B cell (primary cell): Measurements from ENCODE around the gene APOO. TPM values are rescaled to one million over a fixed set of nuclear protein-coding genes. Genes with fewer than 3 reads are reported as not detected.

ENCODE experiments used
- ATAC-seq: fragments of 200-7000 bp; cut with Tn5 transposase; one replicate; pipeline ENCODE4 v1.10.0; 2021; ENCODE audit warnings: low read depth, mild to moderate bottlenecking, moderate number of reproducible peaks, moderate library complexity
- CTCF ChIA-PET: fragments of 350-600 bp; sonication (Branson Sonifier 250); formaldehyde crosslinking; loops from one replicate; lab custom pipeline; 2021; ENCODE audit warnings: antibody characterized with exemption, inconsistent platforms; lab: Charles Lee
- POLR2A ChIA-PET: fragments of 350-600 bp; sonication (Branson Sonifier 250); formaldehyde crosslinking; loops from one replicate; lab custom pipeline; 2021; ENCODE audit warnings: antibody characterized with exemption; lab: Charles Lee
- DNase-seq: peaks from one replicate; pipeline ENCODE4 v3.0.0; 2013
- H2AFZ ChIP-seq: 2 replicates; pipeline ENCODE4 v1.6.1; 2012; ENCODE audit warnings: mild to moderate bottlenecking, low read depth, low read length; ENCODE audit not compliant: insufficient read depth, poor library complexity, severe bottlenecking
- H3K27ac ChIP-seq, 2 donors: 1 replicate in 1 of 2; 2 replicates in 1 of 2; pipeline ENCODE4 v1.5.1; 2012 to 2013; ENCODE audit warnings: low read length in 2 of 2, mild to moderate bottlenecking in 2 of 2, moderate library complexity in 1 of 2
- H3K27me3 ChIP-seq, 4 experiments: fragments of 200-600 bp in 1 of 4; sonication (generic) in 1 of 4; replicated peaks in 1 of 4; 1 replicate in 2 of 4; 2 replicates in 2 of 4; pipeline versions ENCODE4 v1.6.1 to v1.7.0; 2013 to 2016; ENCODE audit warnings: low read length in 3 of 4, mild to moderate bottlenecking in 2 of 4, mixed read lengths in 1 of 4, moderate library complexity in 1 of 4; ENCODE audit not compliant: insufficient read depth in 4 of 4, control insufficient read depth in 3 of 4; ENCODE audit errors: control extremely low read depth in 1 of 4
- H3K36me3 ChIP-seq, 2 experiments: replicated peaks in 1 of 2; 1 replicate in 1 of 2; 2 replicates in 1 of 2; pipeline versions ENCODE4 v1.6.1 to v1.7.1; 2013; ENCODE audit warnings: low read length in 1 of 2; ENCODE audit not compliant: insufficient read depth in 2 of 2, control insufficient read depth in 1 of 2; ENCODE audit errors: control extremely low read depth in 1 of 2, extremely low read depth in 1 of 2
- H3K4me1 ChIP-seq, 2 donors: fragments of 200-600 bp in 1 of 2; sonication (generic) in 1 of 2; 1 replicate in 1 of 2; 2 replicates in 1 of 2; pipeline versions ENCODE4 v1.5.1 to v1.6.1; 2013 to 2017; ENCODE audit warnings: low read length in 2 of 2; ENCODE audit not compliant: control insufficient read depth in 2 of 2, insufficient read depth in 2 of 2
- H3K4me2 ChIP-seq: replicated peaks from 2 replicates; pipeline ENCODE3; 2012; ENCODE audit warnings: mild to moderate bottlenecking, low read depth, low read length; ENCODE audit not compliant: poor library complexity, severe bottlenecking
- H3K4me3 ChIP-seq, 5 experiments: fragments of 200-600 bp in 1 of 5; sonication (generic) in 1 of 5; 1 replicate in 3 of 5; 2 replicates in 2 of 5; pipeline versions ENCODE4 v1.5.1 to v1.7.0; 2011 to 2016; ENCODE audit warnings: low read length in 4 of 5, mild to moderate bottlenecking in 4 of 5, low read depth in 2 of 5, control low read depth in 1 of 5, moderate library complexity in 1 of 5; ENCODE audit not compliant: insufficient read depth in 1 of 5; ENCODE audit errors: control extremely low read depth in 1 of 5, extremely low read depth in 1 of 5
- H3K79me2 ChIP-seq: fragments of 200-600 bp; sonication (generic); one replicate; pipeline ENCODE4 v1.6.0; 2016; ENCODE audit warnings: low read length; ENCODE audit not compliant: control insufficient read depth, insufficient read depth
- H3K9ac ChIP-seq: fragments of 200-600 bp; sonication (generic); 2 replicates; pipeline ENCODE4 v1.6.1; 2017; ENCODE audit warnings: mild to moderate bottlenecking, low read length, moderate library complexity
- H3K9me3 ChIP-seq, 3 donors: one replicate each; pipeline versions ENCODE4 v1.6.1 to v1.7.1; 2013; ENCODE audit warnings: low read length in 2 of 3; ENCODE audit not compliant: control insufficient read depth in 2 of 3, insufficient read depth in 1 of 3; ENCODE audit errors: control extremely low read depth in 1 of 3
- H4K20me1 ChIP-seq: 2 replicates; pipeline ENCODE4 v1.6.0; 2012; ENCODE audit warnings: mild to moderate bottlenecking, low read length; ENCODE audit not compliant: insufficient read depth, control insufficient read depth, poor library complexity, severe bottlenecking
- H3K27ac Mint-ChIP-seq: one replicate; pipeline ENCODE4 v1.8.0; 2021; ENCODE audit warnings: mixed read lengths
- H3K27me3 Mint-ChIP-seq: one replicate; pipeline ENCODE4 v1.8.0; 2021; ENCODE audit warnings: mixed read lengths
- H3K4me1 Mint-ChIP-seq: one replicate; pipeline ENCODE4 v1.8.0; 2021; ENCODE audit warnings: mixed read lengths
- H3K4me3 Mint-ChIP-seq: one replicate; pipeline ENCODE4 v1.8.0; 2021; ENCODE audit warnings: mixed read lengths
- H3K9me3 Mint-ChIP-seq: one replicate; pipeline ENCODE4 v1.8.0; 2022; ENCODE audit warnings: mixed read lengths; ENCODE audit not compliant: insufficient read depth
- CTCF ChIP-seq: fragments of 200-600 bp; IDR thresholded peaks from one replicate; pipeline ENCODE4 v1.8.0; 2022; ENCODE audit warnings: antibody characterized with exemption, mild to moderate bottlenecking
- EZH2 ChIP-seq: IDR thresholded peaks from 2 replicates; pipeline ENCODE4 v1.6.1; 2012; ENCODE audit warnings: borderline replicate concordance, low read depth, mild to moderate bottlenecking, moderate library complexity, low read length; ENCODE audit not compliant: insufficient read depth, poor library complexity, severe bottlenecking
- WGBS: methylation state at CpG from one replicate; pipeline ENCODE4 v1.1.5; 2013; ENCODE audit warnings: missing lambda C conversion rate; ENCODE audit not compliant: insufficient coverage; 5-methylcytosine and 5-hydroxymethylcytosine counted together
- intact Hi-C: fragments of 100-400 bp; cut with micrococcal nuclease; formaldehyde crosslinking; loops from one replicate; pipeline ENCODE4 v1.10.0; 2022
- polyA plus RNA-seq: library from polyadenylated mRNA; depleted of rRNA; stranded (reverse); fragments of >200 nt; gene quantifications from 2 replicates; pipeline ENCODE4 v1.2.3, GENCODE V29; 2012
- total RNA-seq, 2 donors: library from RNA; stranded (reverse); fragments of 120-200 nt in 1 of 2; gene quantifications; 1 replicate in 1 of 2; 2 replicates in 1 of 2; pipeline versions ENCODE4 v1.2.3 to v1.2.4, GENCODE V29; 2013 to 2022

Gene APOO
- total and polyA plus RNA-seq, 2 donors (not counting 1 experiment from before 2014, with no cell fraction given), result 4.7 to 7.2 TPM

DNA sequence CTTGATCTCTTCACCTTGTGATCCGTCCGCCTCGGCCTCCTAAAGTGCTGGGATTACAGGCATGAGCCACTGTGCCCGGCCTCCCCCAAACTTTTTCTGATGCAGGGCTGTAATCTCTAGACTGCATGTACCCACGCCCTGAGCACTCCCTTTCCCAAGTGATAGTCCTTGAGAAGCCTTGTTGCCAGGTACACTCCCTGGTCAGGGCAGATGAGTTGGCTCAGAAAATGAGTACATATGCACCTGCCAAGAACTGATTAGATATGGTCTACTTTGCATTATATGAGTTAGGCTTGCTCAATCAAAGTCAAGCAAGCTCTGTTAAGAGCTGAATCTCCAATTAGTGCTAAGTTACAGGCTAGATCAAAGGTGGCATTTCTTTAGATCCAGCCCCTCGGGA is 20.3 kb downstream of the APOO start:
- no peak overlapping the region for H2AFZ ChIP-seq
- no peaks in the 10 kb centered on the region for H3K36me3 ChIP-seq
- H3K4me3 ChIP-seq, result no peak overlapping the region
- TF ChIP-seq CTCF, result no peak
- TF ChIP-seq EZH2, result no peak
- no peaks in the 10 kb centered on the region for H3K27me3 ChIP-seq
- H3K4me1 ChIP-seq, result no peaks in the 10 kb centered on the region
- Mint-ChIP-seq H3K4me1 (no peaks in the 10 kb centered on the region), H3K4me3 (no peak overlapping the region), H3K27ac (no peak overlapping the region), H3K9me3 (no peaks in the 10 kb centered on the region), H3K27me3 (no peaks in the 10 kb centered on the region)
- intact Hi-C loops, result no loop called here
- no peaks in the 10 kb centered on the region for H3K79me2 ChIP-seq
- no peaks in the 10 kb centered on the region for H3K9me3 ChIP-seq
- no peak overlapping the region for H3K4me2 ChIP-seq
- DNase-seq (no peak), ATAC-seq (no peak)
- H3K9ac ChIP-seq, result no peak overlapping the region
- no peaks in the 10 kb centered on the region for H4K20me1 ChIP-seq
- CTCF ChIA-PET, result interaction anchor here (1.9 kb wide), 1 partner anchor 14 kb away, joined by 10 read pairs; no protein-coding TSS in a partner anchor
- POLR2A ChIA-PET, result no interaction called here
- H3K27ac ChIP-seq, result no peak overlapping the region
- WGBS, result no CpG with 5 or more reads among the region's 6 CpGs

DNA sequence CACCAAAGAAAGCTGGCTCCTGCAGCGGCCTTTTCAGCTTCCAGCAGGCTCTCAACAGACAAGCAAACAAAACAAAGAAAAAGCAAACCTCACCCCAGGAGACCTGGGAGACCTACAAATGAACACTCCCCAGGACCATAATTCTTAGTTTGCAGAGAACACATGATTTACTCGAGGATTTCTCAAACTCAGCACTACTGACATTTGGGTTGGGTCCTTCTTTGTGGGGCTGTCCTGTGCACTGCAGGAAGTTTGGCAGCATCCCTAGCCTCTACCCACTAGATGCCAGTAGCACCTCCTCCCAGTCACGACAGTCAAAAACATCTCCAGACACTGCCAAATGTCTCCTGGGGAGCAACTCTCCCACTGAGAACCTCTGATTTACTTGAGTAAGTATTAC is 21.9 kb downstream of the APOO start:
- H3K9me3 ChIP-seq, result no peaks in the 10 kb centered on the region
- no peak overlapping the region for H3K27ac ChIP-seq
- POLR2A ChIA-PET, result no interaction called here
- H3K27me3 Mint-ChIP-seq, result no peaks in the 10 kb centered on the region
- TF ChIP-seq EZH2 (no peak), CTCF (no peak)
- no peaks in the 10 kb centered on the region for H3K4me1 ChIP-seq
- intact Hi-C loops, result no loop called here
- H4K20me1 ChIP-seq, result no peaks in the 10 kb centered on the region
- DNase-seq (no peak), ATAC-seq (no peak)
- H3K79me2 ChIP-seq, result no peaks in the 10 kb centered on the region
- H3K4me3 Mint-ChIP-seq, result no peak overlapping the region
- no peaks in the 10 kb centered on the region for H3K4me1 Mint-ChIP-seq
- H3K4me2 ChIP-seq, result no peak overlapping the region
- no peaks in the 10 kb centered on the region for H3K27me3 ChIP-seq
- 100% methylated on average over 1 of the region's 3 CpGs for WGBS
- no peak overlapping the region for H3K9ac ChIP-seq
- no peaks in the 10 kb centered on the region for H3K36me3 ChIP-seq
- H3K4me3 ChIP-seq, result no peak overlapping the region
- H3K27ac Mint-ChIP-seq, result no peak overlapping the region
- H3K9me3 Mint-ChIP-seq, result no peaks in the 10 kb centered on the region
- no peak overlapping the region for H2AFZ ChIP-seq
- CTCF ChIA-PET, result no interaction called here
